Stomach (tissue), 4 donors: ENCODE measurements around the gene ANKS1B.

Experiments
- CTCF ChIP-seq, 7 experiments: fragments of 450-650 bp in 4 of 7; fragments of 200-600 bp in 3 of 7; sonication (generic) in 3 of 7; IDR thresholded peaks; one replicate each; pipeline ENCODE4 v1.5.1; 2016 to 2019; ENCODE audit warnings: antibody characterized with exemption in 7 of 7, control low read depth in 2 of 7, mild to moderate bottlenecking in 1 of 7
- EP300 ChIP-seq: sonication (generic); formaldehyde crosslinking; IDR thresholded peaks from one replicate; pipeline ENCODE4 v1.6.1; 2017; ENCODE audit warnings: antibody characterized with exemption
- POLR2A ChIP-seq, 4 donors: fragments of 450-650 bp; IDR thresholded peaks; one replicate each; pipeline ENCODE4 v1.6.1; 2016; ENCODE audit warnings: antibody characterized with exemption in 4 of 4, control low read depth in 2 of 4, mild to moderate bottlenecking in 1 of 4, moderate library complexity in 1 of 4

- TF ChIP-seq POLR2A (IDR thresholded peaks at IDR 0.05) (no peak), CTCF (IDR thresholded peaks at IDR 0.05) (no peak), EP300 (no peak)
These were observed 1004.2 kb downstream of the ANKS1B start for GRCh38 chr12:98980508-98980907.
